ENCODE measurements around the gene CA9.

- no peak for TF ChIP-seq CTCF (IDR thresholded peaks at IDR 0.05; ENCODE audit: insufficient read depth, low read length, poor library complexity, severe bottlenecking)
- no peak for TF ChIP-seq EZH2phosphoT487 (conservative IDR thresholded peaks at IDR 0.05; ENCODE audit: low read length)
Measured at GRCh38 chr9:35723908-35724307, 50.2 kb downstream of the CA9 start.

All from SU-DHL-6 (cell line).